Glutamatergic neuron (in vitro differentiated cells): Measurements from ENCODE around the gene RHBDF2. TPM values are rescaled to one million over a fixed set of nuclear protein-coding genes. Genes with fewer than 3 reads are reported as not detected.

ENCODE experiments used
- DNase-seq: peaks from one replicate; pipeline ENCODE4 v3.0.0; 2022
- H3K27ac Mint-ChIP-seq: one replicate; pipeline ENCODE4 v1.8.0; 2020; ENCODE audit warnings: mild to moderate bottlenecking, mixed read lengths, inconsistent platforms; ENCODE audit not compliant: unreplicated experiment
- H3K27me3 Mint-ChIP-seq: one replicate; pipeline ENCODE4 v1.8.0; 2020; ENCODE audit warnings: mild to moderate bottlenecking, moderate library complexity, mixed read lengths, inconsistent platforms; ENCODE audit not compliant: unreplicated experiment
- H3K36me3 Mint-ChIP-seq: one replicate; pipeline ENCODE4 v1.8.0; 2020; ENCODE audit warnings: mild to moderate bottlenecking, mixed read lengths, inconsistent platforms; ENCODE audit not compliant: unreplicated experiment
- H3K4me1 Mint-ChIP-seq: one replicate; pipeline ENCODE4 v1.8.0; 2020; ENCODE audit warnings: mild to moderate bottlenecking, low read depth, mixed read lengths, inconsistent platforms; ENCODE audit not compliant: unreplicated experiment
- H3K4me3 Mint-ChIP-seq: one replicate; pipeline ENCODE4 v1.8.0; 2020; ENCODE audit warnings: mild to moderate bottlenecking, mixed read lengths, inconsistent platforms; ENCODE audit not compliant: unreplicated experiment
- H3K9me3 Mint-ChIP-seq: one replicate; pipeline ENCODE4 v1.8.0; 2020; ENCODE audit warnings: mild to moderate bottlenecking, moderate library complexity, mixed read lengths, inconsistent platforms; ENCODE audit not compliant: unreplicated experiment
- CTCF ChIP-seq: fragments of 200-600 bp; sonication (generic); IDR thresholded peaks from one replicate; pipeline ENCODE4 v1.5.0; 2021; ENCODE audit not compliant: partially characterized antibody, unreplicated experiment
- total RNA-seq: library from RNA; stranded (reverse); fragmentation: NEBNext Ultra II Directional; extraction: Animal tissue kit (Norgen Biotek cat#: 25700); gene quantifications from one replicate; pipeline ENCODE4 v1.2.1, GENCODE V29; 2021; ENCODE audit not compliant: unreplicated experiment

The RHBDF2 gene
- total RNA-seq, 1 donor from 2014 or later: 1.9 TPM

DNA sequence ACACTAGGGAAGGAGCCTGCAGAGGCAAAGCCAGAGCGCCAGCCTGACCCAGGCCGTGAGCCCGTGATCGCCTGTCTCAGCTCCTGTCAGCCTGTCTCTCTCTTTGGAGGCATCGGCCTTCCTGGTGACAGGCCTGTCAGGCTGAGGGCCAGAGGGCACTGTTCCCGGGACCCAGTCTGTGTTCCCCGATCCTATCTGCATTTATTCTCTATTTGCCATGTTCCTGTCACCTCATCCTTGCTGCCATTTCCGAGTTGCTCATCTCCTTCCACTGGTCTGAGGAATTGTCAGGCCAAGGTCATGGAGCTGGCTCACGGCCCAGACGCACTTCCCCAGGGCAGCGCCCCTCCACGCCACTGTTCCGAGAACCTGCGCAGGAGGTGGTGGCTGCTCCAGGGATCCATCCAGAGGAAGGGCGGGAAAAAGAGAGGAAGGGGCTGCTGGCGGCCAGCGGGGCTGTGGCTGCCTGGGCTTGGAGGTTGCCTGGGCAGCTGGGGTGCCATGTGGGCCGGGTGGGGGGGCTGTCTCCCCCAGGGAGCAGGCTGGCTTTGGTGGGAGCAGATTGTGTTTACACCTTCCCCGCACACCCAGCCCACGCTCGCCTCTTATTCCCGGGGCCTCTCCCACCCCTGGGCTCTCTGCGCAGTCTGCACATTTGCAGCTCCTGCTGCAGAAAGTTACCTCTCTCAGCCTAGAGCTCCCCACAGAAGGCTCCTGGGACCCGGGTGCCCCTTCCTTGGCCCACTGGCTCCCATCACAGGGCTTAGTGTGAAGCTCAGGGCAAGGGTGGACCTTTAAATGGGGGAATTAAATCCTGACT lies 43.5 kb upstream of the RHBDF2 start:
- peak overlapping the region; percentile 93 for H3K27ac Mint-ChIP-seq
- TF ChIP-seq CTCF: no peak
- peaks cover 15% of the 10 kb centered on the region for H3K27me3 Mint-ChIP-seq
- H3K4me1 Mint-ChIP-seq: peaks cover 39% of the 10 kb centered on the region
- H3K36me3 Mint-ChIP-seq: no peaks in the 10 kb centered on the region
- H3K4me3 Mint-ChIP-seq: peak overlapping the region; percentile 81
- H3K9me3 Mint-ChIP-seq: peaks cover 17% of the 10 kb centered on the region
- DNase-seq: no peak

DNA sequence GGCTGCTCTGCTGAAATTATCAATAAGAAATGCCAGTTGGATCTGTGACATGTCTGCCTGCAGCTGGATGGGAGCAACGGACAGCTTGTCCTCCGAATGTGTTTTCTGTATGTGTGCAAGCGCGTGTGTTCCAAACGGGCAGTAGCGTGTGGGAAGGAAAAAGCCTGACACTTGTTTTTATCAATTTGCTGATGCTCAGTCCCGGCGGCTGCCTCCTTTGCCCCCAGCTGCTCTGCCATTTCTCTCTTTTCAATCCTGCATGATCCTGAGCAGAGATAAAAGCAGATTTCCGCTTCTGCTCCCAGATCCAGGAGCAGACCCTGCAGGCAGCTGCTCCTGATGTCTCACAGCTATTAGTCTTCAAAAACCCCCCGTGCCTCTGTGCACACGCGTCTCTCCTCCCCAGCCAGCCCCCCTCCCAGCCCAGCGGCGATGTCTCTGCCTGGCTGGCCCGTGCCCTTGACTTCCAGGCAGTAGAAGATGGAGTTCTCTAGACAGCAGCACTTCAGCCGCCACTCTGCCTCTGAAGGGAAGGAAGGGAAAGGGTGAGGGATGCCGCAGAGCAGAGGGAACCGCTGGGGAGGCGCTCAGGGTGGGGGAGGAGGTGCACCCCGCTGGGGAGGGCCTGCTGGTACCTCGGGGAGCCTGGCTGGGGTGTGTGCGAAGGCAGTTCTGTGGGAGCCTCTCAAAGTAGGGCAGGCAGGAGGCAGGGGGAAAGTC lies 42.8 kb upstream of the RHBDF2 start:
- Mint-ChIP-seq H3K4me1 (peaks cover 46% of the 10 kb centered on the region), H3K36me3 (peaks cover 5% of the 10 kb centered on the region), H3K27me3 (peaks cover 17% of the 10 kb centered on the region), H3K9me3 (peaks cover 18% of the 10 kb centered on the region), H3K4me3 (peak overlapping the region; percentile 81), H3K27ac (peak overlapping the region; percentile 93)
- TF ChIP-seq CTCF: no peak
- DNase-seq: peak; percentile 63

GRCh38 chr17:76543482-76543825 lies 42.2 kb upstream of the RHBDF2 start:
- Mint-ChIP-seq H3K9me3 (peaks cover 18% of the 10 kb centered on the region), H3K36me3 (peaks cover 5% of the 10 kb centered on the region), H3K27me3 (peaks cover 18% of the 10 kb centered on the region), H3K27ac (peak overlapping the region; percentile 93), H3K4me3 (peak overlapping the region; percentile 81), H3K4me1 (peaks cover 50% of the 10 kb centered on the region)
- TF ChIP-seq CTCF: no peak
- no peak for DNase-seq

DNA sequence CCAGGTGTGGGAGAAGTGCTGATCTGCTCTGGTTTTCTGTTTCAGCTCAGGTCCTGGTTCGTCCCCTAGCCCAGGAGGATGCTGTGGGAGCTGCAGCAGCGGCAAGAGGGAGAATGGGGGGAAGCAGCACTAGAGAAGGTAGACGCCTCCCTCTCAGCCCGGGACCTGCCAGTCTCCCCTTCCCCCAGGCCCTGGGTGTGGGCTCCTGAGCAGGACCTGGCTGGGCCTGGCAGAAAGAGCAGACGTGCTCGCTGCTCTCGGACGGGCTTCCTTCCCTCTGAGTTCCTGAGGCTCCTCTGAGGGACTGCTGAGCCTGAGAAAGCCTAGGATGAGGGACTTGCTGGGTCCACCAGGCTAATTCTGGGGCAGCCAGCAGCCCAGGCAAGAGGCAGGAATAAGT lies 41.8 kb upstream of the RHBDF2 start:
- H3K27me3 Mint-ChIP-seq: peaks cover 18% of the 10 kb centered on the region
- peaks cover 18% of the 10 kb centered on the region for H3K9me3 Mint-ChIP-seq
- DNase-seq: no peak
- peaks cover 50% of the 10 kb centered on the region for H3K4me1 Mint-ChIP-seq
- no peak overlapping the region for H3K27ac Mint-ChIP-seq
- peaks cover 5% of the 10 kb centered on the region for H3K36me3 Mint-ChIP-seq
- no peak for TF ChIP-seq CTCF
- H3K4me3 Mint-ChIP-seq: peak overlapping the region; percentile 50

DNA sequence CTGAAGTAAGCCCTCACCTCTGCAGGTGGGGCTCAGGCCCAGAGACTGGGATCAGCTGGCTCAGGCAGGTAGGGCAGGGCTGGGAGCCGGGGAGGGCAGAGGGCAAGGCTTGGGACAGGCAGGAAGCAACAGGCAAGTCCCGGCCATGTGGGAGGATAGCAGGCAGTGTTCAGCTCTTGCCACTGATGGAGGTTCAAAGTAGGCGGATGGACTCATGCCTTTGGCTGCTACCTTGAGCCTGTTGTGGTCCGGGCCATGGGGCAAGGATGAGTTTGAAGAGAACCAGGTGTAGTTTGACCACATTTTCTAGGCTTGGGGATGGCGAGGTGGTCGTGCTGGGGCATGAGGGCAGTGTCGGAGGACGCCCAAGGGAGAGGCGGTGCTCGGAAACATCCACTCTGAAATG lies 41.3 kb upstream of the RHBDF2 start:
- peaks cover 50% of the 10 kb centered on the region for H3K4me1 Mint-ChIP-seq
- H3K9me3 Mint-ChIP-seq: peaks cover 18% of the 10 kb centered on the region
- no peak for DNase-seq
- H3K27me3 Mint-ChIP-seq: peaks cover 18% of the 10 kb centered on the region
- H3K36me3 Mint-ChIP-seq: peaks cover 5% of the 10 kb centered on the region
- H3K27ac Mint-ChIP-seq: peak overlapping the region; percentile 76
- no peak for TF ChIP-seq CTCF
- H3K4me3 Mint-ChIP-seq: peak overlapping the region; percentile 50
